Heart right ventricle (tissue), 16 donors: ENCODE data around the gene AP5Z1. TPM values are rescaled to one million over a fixed set of nuclear protein-coding genes. Genes with fewer than 3 reads are reported as not detected.
A peak's percentile ranks its signal among the peaks of the same experiment; 100 is the strongest.

ENCODE experiments used
- ATAC-seq, 8 donors: fragments of 200-7000 bp; cut with Tn5 transposase; one replicate each; pipeline ENCODE4 v1.9.1; 2020; ENCODE audit warnings: mild to moderate bottlenecking in 8 of 8, moderate library complexity in 8 of 8, moderate number of reproducible peaks in 1 of 8
- DNase-seq, 2 donors: peaks; one replicate each; pipeline ENCODE4 v3.0.0-alpha.2; 2020
- H3K27ac ChIP-seq, 10 donors: fragments of 200-600 bp; sonication (generic) in 2 of 10; one replicate each; pipeline versions ENCODE4 v1.5.0 to v1.8.0; 2020 to 2022; ENCODE audit warnings: mild to moderate bottlenecking in 3 of 10
- H3K27me3 ChIP-seq, 7 donors: fragments of 200-600 bp; one replicate each; pipeline ENCODE4 v1.8.0; 2021 to 2022; ENCODE audit warnings: mild to moderate bottlenecking in 2 of 7
- H3K36me3 ChIP-seq, 9 donors: fragments of 200-600 bp; sonication (generic) in 1 of 9; one replicate each; pipeline versions ENCODE4 v1.5.0 to v1.8.0; 2020 to 2022; ENCODE audit warnings: mild to moderate bottlenecking in 2 of 9
- H3K4me1 ChIP-seq, 9 donors: fragments of 200-600 bp; sonication (generic) in 1 of 9; one replicate each; pipeline versions ENCODE4 v1.5.0 to v1.8.0; 2020 to 2022; ENCODE audit warnings: mild to moderate bottlenecking in 4 of 9
- H3K4me3 ChIP-seq, 10 donors: fragments of 200-600 bp; sonication (generic) in 2 of 10; one replicate each; pipeline versions ENCODE4 v1.5.0 to v1.8.0; 2020 to 2022; ENCODE audit warnings: mild to moderate bottlenecking in 7 of 10, moderate library complexity in 2 of 10
- H3K9me3 ChIP-seq, 11 donors: fragments of 200-600 bp in 10 of 11; sonication (generic) in 2 of 11; one replicate each; pipeline versions ENCODE4 v1.5.0 to v1.8.0; 2013 to 2022; ENCODE audit warnings: mild to moderate bottlenecking in 2 of 11, control low read depth in 1 of 11, moderate library complexity in 1 of 11
- whole genome bisulfite sequencing, 2 donors: extraction: QIAGEN DNeasy Blood & Tissue Kit; methylation state at CpG; one replicate each; pipeline ENCODE4 v1.1.7; 2013; ENCODE audit warnings: inconsistent platforms in 1 of 2; 5-methylcytosine and 5-hydroxymethylcytosine counted together
- intact Hi-C, 10 donors: fragments of 100-400 bp; cut with DNase I; formaldehyde crosslinking; loops; one replicate each; pipeline versions ENCODE4 v1.11.1 to v1.14.2; 2022
- polyA plus RNA-seq, 2 donors: library from polyadenylated mRNA; stranded (reverse); fragments of 200-250 nt; gene quantifications; one replicate each; pipeline ENCODE4 v1.2.3, GENCODE V29; 2013
- total RNA-seq, 10 donors: library from RNA; stranded (reverse); fragmentation: NEBNext Ultra II Directional in 3 of 10; extraction: Animal tissue kit (Norgen Biotek cat#: 25700) in 3 of 10; gene quantifications; one replicate each; pipeline versions ENCODE4 v1.2.1 to v1.2.4, GENCODE V29; 2021 to 2023
- TF ChIP-seq, protein P1 (sequence below), 9 donors: fragments of 200-600 bp; sonication (generic) in 2 of 9; IDR thresholded peaks; one replicate each; pipeline versions ENCODE4 v1.5.0 to v1.8.0; 2021 to 2022; ENCODE audit warnings: antibody characterized with exemption in 9 of 9, mild to moderate bottlenecking in 5 of 9, moderate library complexity in 1 of 9
- donor health status: Arrhythmogenic right ventricular cardiomyopathy.
- donor health status: ischemic (EF 13 %, LVEDD 7.1; RV severe dilation, severe dysfunction).
- donor health status: healthy with polysubstance abuse.
- donor health status: DM: no; HTN: yes; CAD: no.
- donor health status: DM: no; HTN: no; CAD: no.
- donor health status: ischemic (EF 25% LVEDD 6.9; RV normal size, moderate dysfunction).
- donor health status: ischemic (EF 25% LVEDD 5.7; RV mildly dilated, moderate dysfunction).
- donor health status: healthy.
- donor health status: DM: yes; HTN: yes; CAD: no.
- donor health status: Ischemic cardiomyopathy.
- donor health status: ischemic (EF 35%, LVEDD 5.7; RV mildly dilated, moderate dysfunction).
- donor health status: nonischemic (EF 11% LVEDD 7.7; RV severe dilation, severe dysfunction).
- donor health status: DM: yes; HTN: yes; CAD: no.
- donor health status: PGD.
- donor health status: ischemic (EF 29% LVEDD 5.4; RV normal size, mild dysfunction).
- donor health status: nonischemic (EF 23%, LVEDD 6.1; RV moderate dilation, normal function).

Gene AP5Z1
- total and polyA plus RNA-seq, 12 donors: 8.5 to 30.9 (median 12.7) TPM

GRCh38 chr7:4818000-4818794 is 42.8 kb downstream of the AP5Z1 start:
- H3K9me3 ChIP-seq: no peaks in the 10 kb centered on the region
- TF ChIP-seq, protein P1, sequence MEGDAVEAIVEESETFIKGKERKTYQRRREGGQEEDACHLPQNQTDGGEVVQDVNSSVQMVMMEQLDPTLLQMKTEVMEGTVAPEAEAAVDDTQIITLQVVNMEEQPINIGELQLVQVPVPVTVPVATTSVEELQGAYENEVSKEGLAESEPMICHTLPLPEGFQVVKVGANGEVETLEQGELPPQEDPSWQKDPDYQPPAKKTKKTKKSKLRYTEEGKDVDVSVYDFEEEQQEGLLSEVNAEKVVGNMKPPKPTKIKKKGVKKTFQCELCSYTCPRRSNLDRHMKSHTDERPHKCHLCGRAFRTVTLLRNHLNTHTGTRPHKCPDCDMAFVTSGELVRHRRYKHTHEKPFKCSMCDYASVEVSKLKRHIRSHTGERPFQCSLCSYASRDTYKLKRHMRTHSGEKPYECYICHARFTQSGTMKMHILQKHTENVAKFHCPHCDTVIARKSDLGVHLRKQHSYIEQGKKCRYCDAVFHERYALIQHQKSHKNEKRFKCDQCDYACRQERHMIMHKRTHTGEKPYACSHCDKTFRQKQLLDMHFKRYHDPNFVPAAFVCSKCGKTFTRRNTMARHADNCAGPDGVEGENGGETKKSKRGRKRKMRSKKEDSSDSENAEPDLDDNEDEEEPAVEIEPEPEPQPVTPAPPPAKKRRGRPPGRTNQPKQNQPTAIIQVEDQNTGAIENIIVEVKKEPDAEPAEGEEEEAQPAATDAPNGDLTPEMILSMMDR (IDR thresholded peaks at IDR 0.05): no peak
- H3K4me1 ChIP-seq: peaks cover 3 to 50% (median 19%) of the 10 kb centered on the region in 9 donors
- no peak for DNase-seq
- H3K36me3 ChIP-seq: peaks cover 0 to 19% (median 0%) of the 10 kb centered on the region in 9 donors
- H3K27me3 ChIP-seq: no peaks in the 10 kb centered on the region
- no peak overlapping the region for H3K4me3 ChIP-seq
- H3K27ac ChIP-seq: peak overlapping the region in 5 of 10 donors; percentile 3 to 86 (median 77)
- WGBS, 2 donors: 84 to 86% methylated on average over 30 to 32 of the region's 32 CpGs
- intact Hi-C loops: no loop called here
- ATAC-seq: no peak

GRCh38 chr7:4819560-4820404 is 44.4 kb downstream of the AP5Z1 start:
- TF ChIP-seq, protein P1 (IDR thresholded peaks at IDR 0.05): no peak
- Histone ChIP-seq H3K4me1 (peaks cover 3 to 55% (median 19%) of the 10 kb centered on the region in 9 donors), H3K9me3 (no peaks in the 10 kb centered on the region), H3K27ac (peak overlapping the region; percentile 6 to 86 (median 71)), H3K36me3 (peaks cover 0 to 6% (median 0%) of the 10 kb centered on the region in 9 donors), H3K27me3 (no peaks in the 10 kb centered on the region), H3K4me3 (peak overlapping the region in 2 of 10 donors; percentile 6)
- ATAC-seq (peak; percentile 32 to 76 (median 72)), DNase-seq (peak; percentile 66 to 70)
- WGBS, 2 donors: 58 to 59% methylated on average over 39 of the region's 39 CpGs
- intact Hi-C loops: loop anchor here in 1 of 10 donors (10.0 kb wide), 1 partner anchor 265 kb away; no protein-coding TSS in a partner anchor

GRCh38 chr7:4820405-4820966 is 45.1 kb downstream of the AP5Z1 start:
- no peaks in the 10 kb centered on the region for H3K9me3 ChIP-seq
- DNase-seq: no peak
- intact Hi-C loops: loop anchor here in 1 of 10 donors (10.0 kb wide), 1 partner anchor 264 kb away; no protein-coding TSS in a partner anchor
- WGBS, 2 donors: 51 to 55% methylated on average over 19 of the region's 19 CpGs
- H3K4me3 ChIP-seq: peak overlapping the region in 1 of 10 donors; percentile 6
- ATAC-seq: peak; percentile 11 to 80 (median 60)
- TF ChIP-seq, protein P1 (IDR thresholded peaks at IDR 0.05): no peak
- peaks cover 0 to 4% (median 0%) of the 10 kb centered on the region in 9 donors for H3K36me3 ChIP-seq
- H3K27me3 ChIP-seq: no peaks in the 10 kb centered on the region
- peaks cover 3 to 55% (median 19%) of the 10 kb centered on the region in 9 donors for H3K4me1 ChIP-seq
- peak overlapping the region; percentile 6 to 86 (median 71) for H3K27ac ChIP-seq
